Liver (tissue), 3 donors: ENCODE results near the gene AGBL4.

Source experiments
- EGR1 ChIP-seq, 2 donors: IDR thresholded peaks; 2 replicates each; pipeline ENCODE4 v1.6.1; 2016 to 2018; ENCODE audit warnings: antibody characterized with exemption in 2 of 2, low read depth in 2 of 2
- GABPA ChIP-seq, 2 donors: IDR thresholded peaks in 1 of 2; conservative IDR thresholded peaks in 1 of 2; 2 replicates each; pipeline ENCODE4 v1.6.1; 2016; ENCODE audit warnings: antibody characterized with exemption in 2 of 2, mild to moderate bottlenecking in 1 of 2, moderate library complexity in 1 of 2
- HNF4A ChIP-seq, 2 donors: conservative IDR thresholded peaks; 2 replicates each; pipeline ENCODE4 v1.6.1; 2016; ENCODE audit warnings: antibody characterized with exemption in 2 of 2, mild to moderate bottlenecking in 2 of 2
- JUND ChIP-seq, 2 donors: IDR thresholded peaks; 2 replicates each; pipeline ENCODE4 v1.6.1; 2016; ENCODE audit warnings: antibody characterized with exemption in 2 of 2
- RAD21 ChIP-seq, 2 donors: IDR thresholded peaks; 2 replicates each; pipeline ENCODE4 v1.6.1; 2016; ENCODE audit warnings: antibody characterized with exemption in 2 of 2, mild to moderate bottlenecking in 2 of 2
- RXRA ChIP-seq, 2 donors: IDR thresholded peaks; 2 replicates each; pipeline ENCODE4 v1.6.1; 2017 to 2018; ENCODE audit warnings: antibody characterized with exemption in 2 of 2, mild to moderate bottlenecking in 1 of 2
- SP1 ChIP-seq: IDR thresholded peaks from 2 replicates; pipeline ENCODE4 v1.6.1; 2018; ENCODE audit warnings: antibody characterized with exemption, mild to moderate bottlenecking
- TAF1 ChIP-seq: conservative IDR thresholded peaks from 2 replicates; pipeline ENCODE4 v1.6.1; 2016; ENCODE audit warnings: antibody characterized with exemption, mild to moderate bottlenecking
- YY1 ChIP-seq: IDR thresholded peaks from 2 replicates; pipeline ENCODE4 v1.6.1; 2016; ENCODE audit warnings: antibody characterized with exemption, mild to moderate bottlenecking
- TF ChIP-seq, protein P1 (sequence below): fragments of 150-350 bp; IDR thresholded peaks from 2 replicates; pipeline ENCODE4 v1.5.1; 2017; ENCODE audit warnings: improper control_type of control experiment, low read depth, low read length; ENCODE audit not compliant: missing input control
- TF ChIP-seq, protein P2 (sequence below): IDR thresholded peaks from 2 replicates; pipeline ENCODE4 v1.6.1; 2016; ENCODE audit warnings: antibody characterized with exemption, mild to moderate bottlenecking
- TF ChIP-seq, protein P3 (sequence below): IDR thresholded peaks from 2 replicates; pipeline ENCODE4 v1.6.1; 2016; ENCODE audit warnings: antibody characterized with exemption
- TF ChIP-seq, protein P4 (sequence below): IDR thresholded peaks from 2 replicates; pipeline ENCODE4 v1.6.1; 2016; ENCODE audit warnings: antibody characterized with exemption
- TF ChIP-seq, protein P5 (sequence below): IDR thresholded peaks from 2 replicates; pipeline ENCODE4 v1.6.1; 2016; ENCODE audit warnings: antibody characterized with exemption
- donor health status: healthy.
- donor health status: healthy.

DNA sequence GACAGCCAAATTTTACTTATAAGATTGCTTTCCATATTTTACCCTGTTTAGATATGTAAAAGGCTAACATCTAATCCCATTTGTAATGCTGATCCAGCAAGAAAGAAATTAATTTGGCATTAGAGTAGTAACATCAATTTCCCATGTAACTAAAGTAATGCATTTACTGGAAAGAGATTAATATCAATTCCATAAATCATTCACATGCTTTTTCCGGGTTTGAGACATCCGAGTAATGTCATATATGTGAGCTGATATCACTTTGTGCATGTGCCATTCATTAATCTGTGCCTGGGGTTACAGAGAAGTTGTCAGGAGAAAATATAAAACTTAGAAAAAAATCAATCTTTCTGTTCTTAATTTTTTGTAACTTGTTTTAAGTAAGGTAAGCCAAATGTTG is 206.1 kb downstream of the AGBL4 start:
- TF ChIP-seq, protein P1, sequence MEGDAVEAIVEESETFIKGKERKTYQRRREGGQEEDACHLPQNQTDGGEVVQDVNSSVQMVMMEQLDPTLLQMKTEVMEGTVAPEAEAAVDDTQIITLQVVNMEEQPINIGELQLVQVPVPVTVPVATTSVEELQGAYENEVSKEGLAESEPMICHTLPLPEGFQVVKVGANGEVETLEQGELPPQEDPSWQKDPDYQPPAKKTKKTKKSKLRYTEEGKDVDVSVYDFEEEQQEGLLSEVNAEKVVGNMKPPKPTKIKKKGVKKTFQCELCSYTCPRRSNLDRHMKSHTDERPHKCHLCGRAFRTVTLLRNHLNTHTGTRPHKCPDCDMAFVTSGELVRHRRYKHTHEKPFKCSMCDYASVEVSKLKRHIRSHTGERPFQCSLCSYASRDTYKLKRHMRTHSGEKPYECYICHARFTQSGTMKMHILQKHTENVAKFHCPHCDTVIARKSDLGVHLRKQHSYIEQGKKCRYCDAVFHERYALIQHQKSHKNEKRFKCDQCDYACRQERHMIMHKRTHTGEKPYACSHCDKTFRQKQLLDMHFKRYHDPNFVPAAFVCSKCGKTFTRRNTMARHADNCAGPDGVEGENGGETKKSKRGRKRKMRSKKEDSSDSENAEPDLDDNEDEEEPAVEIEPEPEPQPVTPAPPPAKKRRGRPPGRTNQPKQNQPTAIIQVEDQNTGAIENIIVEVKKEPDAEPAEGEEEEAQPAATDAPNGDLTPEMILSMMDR = no peak
- TF ChIP-seq JUND (IDR thresholded peaks at IDR 0.05) (no peak), TAF1 (no peak), EGR1 (IDR thresholded peaks at IDR 0.05; ENCODE audit: low read depth in 2 of 2) (no peak), RAD21 (IDR thresholded peaks at IDR 0.05) (no peak), GABPA (IDR thresholded peaks at IDR 0.05 in 1 of 2, conservative IDR thresholded peaks at IDR 0.05 in 1 of 2) (no peak), YY1 (no peak), RXRA (IDR thresholded peaks at IDR 0.05) (no peak), HNF4A (conservative IDR thresholded peaks at IDR 0.05) (no peak), SP1 (no peak)
- TF ChIP-seq, protein P2, sequence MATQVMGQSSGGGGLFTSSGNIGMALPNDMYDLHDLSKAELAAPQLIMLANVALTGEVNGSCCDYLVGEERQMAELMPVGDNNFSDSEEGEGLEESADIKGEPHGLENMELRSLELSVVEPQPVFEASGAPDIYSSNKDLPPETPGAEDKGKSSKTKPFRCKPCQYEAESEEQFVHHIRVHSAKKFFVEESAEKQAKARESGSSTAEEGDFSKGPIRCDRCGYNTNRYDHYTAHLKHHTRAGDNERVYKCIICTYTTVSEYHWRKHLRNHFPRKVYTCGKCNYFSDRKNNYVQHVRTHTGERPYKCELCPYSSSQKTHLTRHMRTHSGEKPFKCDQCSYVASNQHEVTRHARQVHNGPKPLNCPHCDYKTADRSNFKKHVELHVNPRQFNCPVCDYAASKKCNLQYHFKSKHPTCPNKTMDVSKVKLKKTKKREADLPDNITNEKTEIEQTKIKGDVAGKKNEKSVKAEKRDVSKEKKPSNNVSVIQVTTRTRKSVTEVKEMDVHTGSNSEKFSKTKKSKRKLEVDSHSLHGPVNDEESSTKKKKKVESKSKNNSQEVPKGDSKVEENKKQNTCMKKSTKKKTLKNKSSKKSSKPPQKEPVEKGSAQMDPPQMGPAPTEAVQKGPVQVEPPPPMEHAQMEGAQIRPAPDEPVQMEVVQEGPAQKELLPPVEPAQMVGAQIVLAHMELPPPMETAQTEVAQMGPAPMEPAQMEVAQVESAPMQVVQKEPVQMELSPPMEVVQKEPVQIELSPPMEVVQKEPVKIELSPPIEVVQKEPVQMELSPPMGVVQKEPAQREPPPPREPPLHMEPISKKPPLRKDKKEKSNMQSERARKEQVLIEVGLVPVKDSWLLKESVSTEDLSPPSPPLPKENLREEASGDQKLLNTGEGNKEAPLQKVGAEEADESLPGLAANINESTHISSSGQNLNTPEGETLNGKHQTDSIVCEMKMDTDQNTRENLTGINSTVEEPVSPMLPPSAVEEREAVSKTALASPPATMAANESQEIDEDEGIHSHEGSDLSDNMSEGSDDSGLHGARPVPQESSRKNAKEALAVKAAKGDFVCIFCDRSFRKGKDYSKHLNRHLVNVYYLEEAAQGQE = no peak
- TF ChIP-seq, protein P3, sequence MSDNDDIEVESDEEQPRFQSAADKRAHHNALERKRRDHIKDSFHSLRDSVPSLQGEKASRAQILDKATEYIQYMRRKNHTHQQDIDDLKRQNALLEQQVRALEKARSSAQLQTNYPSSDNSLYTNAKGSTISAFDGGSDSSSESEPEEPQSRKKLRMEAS = no peak
- TF ChIP-seq, protein P4, sequence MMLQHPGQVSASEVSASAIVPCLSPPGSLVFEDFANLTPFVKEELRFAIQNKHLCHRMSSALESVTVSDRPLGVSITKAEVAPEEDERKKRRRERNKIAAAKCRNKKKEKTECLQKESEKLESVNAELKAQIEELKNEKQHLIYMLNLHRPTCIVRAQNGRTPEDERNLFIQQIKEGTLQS = no peak
- TF ChIP-seq, protein P5, sequence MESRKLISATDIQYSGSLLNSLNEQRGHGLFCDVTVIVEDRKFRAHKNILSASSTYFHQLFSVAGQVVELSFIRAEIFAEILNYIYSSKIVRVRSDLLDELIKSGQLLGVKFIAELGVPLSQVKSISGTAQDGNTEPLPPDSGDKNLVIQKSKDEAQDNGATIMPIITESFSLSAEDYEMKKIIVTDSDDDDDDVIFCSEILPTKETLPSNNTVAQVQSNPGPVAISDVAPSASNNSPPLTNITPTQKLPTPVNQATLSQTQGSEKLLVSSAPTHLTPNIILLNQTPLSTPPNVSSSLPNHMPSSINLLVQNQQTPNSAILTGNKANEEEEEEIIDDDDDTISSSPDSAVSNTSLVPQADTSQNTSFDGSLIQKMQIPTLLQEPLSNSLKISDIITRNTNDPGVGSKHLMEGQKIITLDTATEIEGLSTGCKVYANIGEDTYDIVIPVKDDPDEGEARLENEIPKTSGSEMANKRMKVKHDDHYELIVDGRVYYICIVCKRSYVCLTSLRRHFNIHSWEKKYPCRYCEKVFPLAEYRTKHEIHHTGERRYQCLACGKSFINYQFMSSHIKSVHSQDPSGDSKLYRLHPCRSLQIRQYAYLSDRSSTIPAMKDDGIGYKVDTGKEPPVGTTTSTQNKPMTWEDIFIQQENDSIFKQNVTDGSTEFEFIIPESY = no peak
